ENCODE data around the gene ABCD4.
A peak's percentile ranks its signal among the peaks of the same experiment; 100 is the strongest.

ABCD4 gene

GRCh38 chr14:74260525-74261233 lies 42.1 kb downstream of the ABCD4 start:
- DNase-seq = no peak

DNA sequence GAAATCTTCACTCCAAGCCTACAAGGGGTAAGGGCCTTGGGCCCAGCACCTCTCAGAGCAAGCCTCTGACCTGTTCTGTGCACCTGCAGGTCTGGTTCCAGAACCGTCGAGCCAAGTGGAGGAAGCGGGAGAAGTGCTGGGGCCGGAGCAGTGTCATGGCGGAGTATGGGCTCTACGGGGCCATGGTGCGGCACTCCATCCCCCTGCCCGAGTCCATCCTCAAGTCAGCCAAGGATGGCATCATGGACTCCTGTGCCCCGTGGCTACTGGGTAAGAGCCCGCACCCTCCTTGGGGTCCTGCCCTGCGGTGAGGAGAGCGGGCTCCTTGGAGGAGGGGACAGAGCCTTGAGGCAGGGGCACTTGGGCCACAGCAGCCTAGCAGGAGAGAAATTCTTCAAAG lies 43.2 kb downstream of the ABCD4 start:
- no peak for DNase-seq

DNA sequence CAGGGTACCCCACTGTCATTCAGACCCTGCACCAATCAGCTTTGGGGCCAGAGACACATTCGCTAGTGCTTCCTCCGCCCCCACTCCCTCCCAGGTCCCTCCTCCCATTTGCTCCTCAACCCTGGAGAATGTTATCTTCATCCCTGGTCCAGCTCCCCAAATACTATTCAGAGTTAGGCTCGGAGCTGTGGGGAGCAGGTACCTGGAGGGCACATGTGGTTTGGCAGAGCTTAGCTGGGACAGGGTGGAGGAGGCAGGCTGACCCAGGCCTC lies 44.0 kb downstream of the ABCD4 start:
- DNase-seq = no peak

DNA sequence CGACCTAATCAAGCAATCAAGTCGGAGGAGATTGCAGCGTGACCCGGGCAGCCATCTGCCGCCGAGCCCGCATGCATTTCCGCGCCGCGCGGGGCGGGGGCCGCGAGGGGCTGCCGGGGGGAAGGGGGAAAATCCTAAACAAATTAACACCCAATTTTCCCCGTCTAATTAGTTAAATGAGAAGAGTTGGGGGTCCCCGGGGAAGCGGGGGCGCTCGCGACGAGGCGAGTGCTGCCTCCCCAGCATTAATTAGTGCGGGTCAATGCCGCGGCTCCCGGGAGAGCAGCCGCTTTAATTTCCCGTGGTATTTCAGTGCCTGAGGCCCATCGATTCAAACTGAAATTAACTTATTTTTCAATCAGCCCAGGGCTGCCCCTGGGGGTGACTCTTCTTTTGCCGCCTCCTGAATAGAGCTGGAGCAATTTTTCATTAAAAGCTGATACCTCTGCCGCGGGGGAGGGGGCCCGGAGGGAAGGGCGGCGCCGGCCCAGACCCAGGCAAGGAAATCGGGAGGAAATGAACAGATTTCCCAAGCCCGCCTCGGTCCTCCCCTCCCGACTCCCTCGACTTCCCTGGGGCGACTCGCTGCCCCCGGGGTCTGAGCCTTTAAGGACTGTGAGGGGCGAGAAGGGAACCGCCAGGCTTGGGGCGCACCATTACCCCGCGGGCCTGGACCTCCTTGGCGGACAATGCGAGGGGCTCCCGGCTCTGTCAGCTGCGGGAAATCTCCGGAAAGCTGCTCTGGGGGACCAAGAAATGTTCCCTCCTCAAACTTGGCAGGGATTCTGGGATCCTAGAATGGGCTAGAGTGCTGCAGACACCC lies 44.6 kb downstream of the ABCD4 start:
- peak in 6 of 56 donors; percentile 9 to 45 (median 30) for DNase-seq

DNA sequence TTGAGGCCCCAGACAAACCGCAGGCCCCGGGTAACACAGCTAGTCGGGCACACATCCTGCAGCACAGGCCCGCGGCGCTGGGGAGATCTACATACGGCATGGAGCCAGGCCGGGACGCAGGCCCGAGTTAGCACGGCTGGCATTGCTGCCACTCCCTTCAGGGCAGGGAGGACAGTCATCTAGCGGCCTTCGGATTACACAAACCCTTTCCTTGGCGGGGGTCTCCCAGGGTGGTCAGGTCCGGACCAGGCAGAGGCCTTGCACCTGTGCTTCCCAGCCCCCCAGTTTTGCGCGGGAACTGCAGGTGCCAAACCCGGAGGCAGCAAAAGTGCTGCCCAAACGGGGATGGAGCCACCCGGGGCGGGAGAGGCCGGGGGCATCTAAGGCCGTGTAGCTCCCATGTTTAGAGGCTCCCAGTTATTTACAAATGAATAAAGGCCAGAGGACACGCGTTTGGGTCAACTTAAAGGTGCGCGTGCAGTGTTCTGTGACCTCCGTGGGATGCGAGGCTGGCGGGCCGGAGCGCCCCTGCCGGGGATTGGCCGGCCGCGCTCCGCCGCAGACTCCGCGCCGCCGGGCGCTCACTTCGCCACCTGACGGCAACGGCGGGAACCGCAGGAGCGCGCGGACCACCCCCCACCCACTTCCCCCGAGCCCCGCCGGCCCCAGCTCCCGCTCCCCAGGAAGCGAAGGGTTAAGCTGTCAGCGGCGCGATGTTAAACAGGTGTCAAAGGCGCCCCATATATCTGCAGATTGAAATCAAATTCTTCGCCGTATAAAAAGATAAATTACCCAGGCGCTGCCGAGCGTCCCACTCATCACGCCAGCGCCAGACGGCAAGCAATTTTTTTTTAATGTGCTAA lies 45.4 kb downstream of the ABCD4 start:
- peak in 48 of 56 donors; percentile 8 to 71 (median 38) for DNase-seq

GRCh38 chr14:74255281-74255680 lies 47.5 kb downstream of the ABCD4 start:
- no peak for DNase-seq

GRCh38 chr14:74249433-74250375 lies 53.0 kb downstream of the ABCD4 start:
- no peak for DNase-seq

DNA sequence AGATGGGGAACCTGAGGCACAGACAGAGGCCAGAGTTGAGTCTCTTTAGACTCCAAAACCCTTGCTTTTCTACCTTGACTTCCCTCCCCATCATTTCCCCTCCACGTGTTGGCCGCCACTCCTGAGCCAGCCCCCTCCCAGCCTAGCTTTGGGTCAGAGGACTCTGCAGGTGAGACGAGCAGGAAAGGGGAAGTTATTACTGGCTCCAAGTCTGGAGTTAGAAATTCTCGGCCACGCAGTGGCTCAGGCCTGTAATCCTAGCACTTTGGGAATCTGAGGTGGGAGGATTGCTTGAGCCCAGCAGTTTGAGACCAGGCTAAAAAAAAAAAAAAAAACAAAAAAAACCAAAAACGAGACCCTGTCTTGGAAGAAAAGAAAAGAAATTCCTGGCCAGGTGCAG lies 54.7 kb downstream of the ABCD4 start:
- DNase-seq = no peak

- DNase-seq = no peak
Measured at GRCh38 chr14:74246542-74246941, 56.2 kb downstream of the ABCD4 start.

DNA sequence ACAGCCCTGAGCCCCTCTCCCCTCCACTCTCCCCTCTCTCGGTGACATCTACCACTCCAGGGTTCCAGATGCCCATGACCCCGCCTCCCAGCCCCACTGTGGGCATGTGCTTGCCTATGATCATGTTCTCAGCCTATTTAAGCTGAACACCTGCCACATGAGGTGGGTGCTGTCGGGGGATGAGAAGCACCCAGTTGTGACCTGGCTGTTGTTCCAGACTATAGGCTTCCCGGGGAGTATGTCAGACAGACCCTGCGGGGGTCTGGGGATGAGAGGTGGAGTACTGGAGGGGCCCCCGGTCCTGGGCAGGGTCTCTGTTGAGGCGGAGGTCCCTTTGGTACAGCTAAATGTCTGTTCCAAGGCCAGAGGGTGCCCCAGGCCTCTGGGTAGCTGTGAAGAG lies 57.4 kb downstream of the ABCD4 start:
- no peak for DNase-seq

- DNase-seq = no peak
Measured at GRCh38 chr14:74244115-74244514, 58.6 kb downstream of the ABCD4 start.

- DNase-seq = no peak
Measured at GRCh38 chr14:74243051-74243450, 59.7 kb downstream of the ABCD4 start.

DNA sequence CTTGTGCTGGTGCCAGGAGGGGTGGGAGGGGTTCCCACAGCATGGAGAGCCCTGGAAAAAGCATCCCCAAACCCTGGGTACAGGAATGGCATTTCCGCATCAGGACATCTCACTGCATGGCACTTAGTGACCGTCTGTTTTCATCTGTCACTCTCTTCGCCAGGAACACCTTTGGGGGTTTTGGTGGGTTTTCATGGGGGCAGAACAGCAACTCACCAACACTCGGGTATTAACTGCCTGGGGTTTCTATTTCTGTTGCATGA lies 60.0 kb downstream of the ABCD4 start:
- no peak for DNase-seq

DNA sequence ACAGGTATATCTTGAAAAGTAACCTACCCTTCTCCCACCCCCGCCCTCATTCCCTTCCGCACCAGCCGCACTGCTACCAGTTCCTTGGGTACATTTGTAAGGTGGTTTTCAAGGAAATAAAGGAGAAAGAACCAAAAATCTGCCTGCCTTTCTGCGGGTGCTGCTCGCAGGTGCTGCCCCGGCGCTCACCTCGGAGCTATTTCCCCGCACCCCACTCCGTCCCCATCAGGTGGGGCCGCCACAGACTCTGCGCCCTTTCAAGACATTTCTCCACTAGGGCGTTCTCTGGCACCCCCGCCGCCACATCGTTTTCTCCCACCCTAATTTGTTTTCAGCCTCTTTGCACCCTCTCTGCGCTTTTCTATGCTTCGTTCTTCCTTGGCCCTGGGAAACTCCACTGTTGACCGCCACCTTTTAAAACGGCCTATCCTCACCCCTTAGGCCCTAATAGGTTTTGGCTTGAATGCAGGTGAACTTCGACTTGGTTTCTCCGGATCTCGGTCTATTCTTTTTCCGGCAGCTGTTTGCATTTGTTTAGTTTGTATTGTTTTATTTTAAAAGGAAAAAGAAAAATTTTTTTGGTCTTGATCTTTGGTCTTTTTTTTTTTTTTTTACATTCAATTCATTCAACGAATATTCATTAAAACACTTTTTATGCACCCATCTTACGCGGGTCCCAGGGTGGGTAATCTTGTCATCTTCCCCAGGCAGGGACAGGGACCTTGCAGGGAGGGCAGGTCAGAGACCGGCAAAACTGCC lies 60.5 kb downstream of the ABCD4 start:
- DNase-seq = no peak

- no peak for DNase-seq
Measured at GRCh38 chr14:74241652-74242017, 61.1 kb downstream of the ABCD4 start.

DNA sequence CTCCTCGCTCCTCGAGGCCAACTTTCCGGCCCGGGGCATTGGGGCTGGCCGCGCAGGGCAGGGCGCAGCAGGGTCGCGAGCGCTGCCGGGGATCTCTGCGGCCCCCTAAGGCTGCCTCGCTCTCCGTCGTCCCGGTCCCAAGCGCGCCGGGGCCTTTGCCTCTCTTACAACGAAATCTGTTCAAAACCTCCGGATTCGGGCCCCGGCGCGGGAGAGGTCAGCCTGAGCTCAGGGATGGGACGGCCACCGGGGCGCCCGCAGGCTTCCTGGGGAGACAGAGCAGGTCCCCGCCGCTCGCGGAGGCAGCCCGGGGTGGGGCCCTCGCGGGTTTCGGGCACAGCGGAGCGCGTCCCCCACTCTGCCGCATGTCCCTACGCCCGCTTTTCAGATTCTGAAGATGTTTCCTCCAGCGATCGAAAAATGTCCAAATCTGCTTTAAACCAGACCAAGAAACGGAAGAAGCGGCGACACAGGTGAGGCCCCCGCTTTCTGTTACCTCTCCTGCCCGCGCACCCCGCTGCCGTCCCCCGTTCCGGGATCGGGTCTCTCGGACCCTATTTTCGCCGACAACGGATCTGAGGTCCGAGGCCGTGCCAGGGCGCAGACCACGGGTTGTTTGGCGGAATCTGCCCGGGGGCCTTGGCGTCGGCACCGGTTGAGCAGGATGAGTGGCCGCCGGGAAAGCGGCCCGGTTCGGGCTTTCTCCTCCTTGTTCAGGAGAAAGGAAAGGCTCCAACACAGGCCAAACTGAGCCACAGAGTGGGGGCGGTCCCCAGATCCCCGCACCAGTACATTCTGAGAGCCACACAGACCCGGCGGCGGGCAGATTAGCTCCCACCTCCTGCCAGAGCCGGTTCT lies 61.7 kb downstream of the ABCD4 start:
- DNase-seq = no peak

GRCh38 chr14:74239848-74240793 lies 62.6 kb downstream of the ABCD4 start:
- DNase-seq = no peak

All from nucleus accumbens (tissue), 56 donors.